ENCODE measurements around the gene PLXDC2.

DNA sequence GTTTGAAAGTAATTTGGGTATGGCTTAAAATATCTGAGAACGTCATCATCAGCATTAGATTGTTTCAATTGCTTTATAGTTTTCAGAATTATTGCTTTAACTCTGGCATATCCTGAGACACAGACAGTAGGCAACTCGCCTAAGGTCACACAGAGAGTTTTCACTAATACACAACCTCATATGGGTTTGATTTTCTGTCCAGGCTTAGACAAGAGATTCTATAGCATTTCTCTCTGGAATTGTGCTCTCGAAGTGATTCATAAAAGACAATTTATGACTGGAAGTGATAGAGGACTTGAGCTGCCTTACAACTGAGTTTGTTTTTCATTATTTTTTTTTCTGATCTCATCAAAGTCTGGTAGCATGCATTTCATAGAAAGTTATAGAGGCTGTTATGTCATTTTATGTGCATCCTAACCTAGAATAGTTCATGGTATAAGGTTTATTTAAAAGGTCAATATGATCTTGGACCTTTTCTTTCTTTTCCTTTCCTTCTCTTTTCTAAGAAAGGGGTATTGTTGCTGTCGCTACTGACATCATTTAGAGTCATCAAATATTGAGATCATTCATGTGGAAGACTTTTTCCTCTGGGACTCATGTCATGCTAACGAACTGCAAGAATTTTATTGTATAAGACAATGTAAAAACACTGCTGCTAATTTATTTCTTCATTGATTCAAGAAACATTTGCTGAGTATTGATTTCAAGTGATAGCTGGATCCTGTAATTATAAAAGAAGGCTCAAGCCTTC lies 278.2 kb downstream of the PLXDC2 start:
- TF ChIP-seq, protein P1, sequence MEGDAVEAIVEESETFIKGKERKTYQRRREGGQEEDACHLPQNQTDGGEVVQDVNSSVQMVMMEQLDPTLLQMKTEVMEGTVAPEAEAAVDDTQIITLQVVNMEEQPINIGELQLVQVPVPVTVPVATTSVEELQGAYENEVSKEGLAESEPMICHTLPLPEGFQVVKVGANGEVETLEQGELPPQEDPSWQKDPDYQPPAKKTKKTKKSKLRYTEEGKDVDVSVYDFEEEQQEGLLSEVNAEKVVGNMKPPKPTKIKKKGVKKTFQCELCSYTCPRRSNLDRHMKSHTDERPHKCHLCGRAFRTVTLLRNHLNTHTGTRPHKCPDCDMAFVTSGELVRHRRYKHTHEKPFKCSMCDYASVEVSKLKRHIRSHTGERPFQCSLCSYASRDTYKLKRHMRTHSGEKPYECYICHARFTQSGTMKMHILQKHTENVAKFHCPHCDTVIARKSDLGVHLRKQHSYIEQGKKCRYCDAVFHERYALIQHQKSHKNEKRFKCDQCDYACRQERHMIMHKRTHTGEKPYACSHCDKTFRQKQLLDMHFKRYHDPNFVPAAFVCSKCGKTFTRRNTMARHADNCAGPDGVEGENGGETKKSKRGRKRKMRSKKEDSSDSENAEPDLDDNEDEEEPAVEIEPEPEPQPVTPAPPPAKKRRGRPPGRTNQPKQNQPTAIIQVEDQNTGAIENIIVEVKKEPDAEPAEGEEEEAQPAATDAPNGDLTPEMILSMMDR (IDR thresholded peaks at IDR 0.05; ENCODE audit: low read length) = no peak
- TF ChIP-seq EZH2 (IDR thresholded peaks at IDR 0.05; ENCODE audit: borderline replicate concordance, low read length) = no peak
